SU-DHL-6 (cell line): ENCODE results near the gene IDH3G.

Source experiments
- H2AFZ ChIP-seq: fragments of 200-600 bp; sonication (generic); 2 replicates; pipeline ENCODE4 v1.6.1; 2014; ENCODE audit warnings: low read depth, mild to moderate bottlenecking, moderate library complexity, mixed read lengths, antibody characterized with exemption, low read length; ENCODE audit not compliant: severe bottlenecking
- H3F3A ChIP-seq: fragments of 200-600 bp; shearing (Covaris generic); 2 replicates; pipeline ENCODE4 v1.6.0; 2016; ENCODE audit warnings: antibody characterized with exemption, mild to moderate bottlenecking; ENCODE audit not compliant: insufficient read depth
- H3K27ac ChIP-seq: fragments of 200-600 bp; sonication (generic); 2 replicates; pipeline ENCODE4 v1.5.1; 2016; ENCODE audit warnings: low read depth, mild to moderate bottlenecking, low read length, moderate library complexity, mixed read lengths
- H3K27me3 ChIP-seq: fragments of 200-600 bp; sonication (generic), shearing (Covaris generic); 2 replicates; pipeline ENCODE4 v1.6.0; 2014; ENCODE audit warnings: mild to moderate bottlenecking, low read length
- H3K36me3 ChIP-seq: fragments of 200-600 bp; sonication (generic); 2 replicates; pipeline ENCODE4 v1.6.1; 2014; ENCODE audit warnings: mild to moderate bottlenecking, low read length, mixed read lengths
- H3K4me2 ChIP-seq: fragments of 300-600, 200-600 bp; shearing (Covaris generic), sonication (generic); 2 replicates; pipeline ENCODE4 v1.6.0; 2014; ENCODE audit warnings: low read length, low read depth, mild to moderate bottlenecking; ENCODE audit not compliant: poor library complexity, severe bottlenecking
- H3K4me3 ChIP-seq: fragments of 200-600 bp; sonication (generic); 2 replicates; pipeline ENCODE4 v1.5.1; 2014; ENCODE audit warnings: antibody characterized with exemption, low read length, mild to moderate bottlenecking, mixed read lengths; ENCODE audit not compliant: insufficient read depth, poor library complexity, severe bottlenecking
- H3K79me2 ChIP-seq: fragments of 200-600 bp; sonication (generic); 2 replicates; pipeline ENCODE4 v1.6.1; 2014; ENCODE audit warnings: mild to moderate bottlenecking, low read length, moderate library complexity; ENCODE audit not compliant: insufficient read depth
- H3K9ac ChIP-seq: fragments of 200-600 bp; sonication (generic); 2 replicates; pipeline ENCODE4 v1.7.0; 2014; ENCODE audit warnings: mild to moderate bottlenecking, low read length
- H3K9me2 ChIP-seq: fragments of 200-600 bp; sonication (generic); replicated peaks from 2 replicates; pipeline ENCODE4 v1.6.1; 2014; ENCODE audit warnings: low read length; ENCODE audit not compliant: insufficient read depth
- H3K9me3 ChIP-seq: fragments of 200-600 bp; sonication (generic); 2 replicates; pipeline ENCODE4 v1.6.1; 2014; ENCODE audit warnings: low read length, mixed read lengths; ENCODE audit not compliant: insufficient read depth
- H4K20me1 ChIP-seq: fragments of 200-600 bp; sonication (generic); 2 replicates; pipeline ENCODE4 v1.6.1; 2014; ENCODE audit warnings: low read depth, mild to moderate bottlenecking, antibody characterized with exemption, low read length, moderate library complexity, mixed read lengths
- EZH2phosphoT487 ChIP-seq: fragments of 200-600 bp; sonication (generic), shearing (Covaris generic); conservative IDR thresholded peaks from 2 replicates; pipeline ENCODE4 v1.6.1; 2018; ENCODE audit warnings: mild to moderate bottlenecking, antibody characterized with exemption, low read length, moderate library complexity, mixed read lengths
- TF ChIP-seq, protein P1 (sequence below): fragments of 200-600 bp; sonication (generic); IDR thresholded peaks from one replicate; pipeline ENCODE4 v1.5.1; 2017; ENCODE audit warnings: antibody characterized with exemption, mild to moderate bottlenecking, low read length, moderate library complexity; ENCODE audit not compliant: insufficient read depth, poor library complexity, severe bottlenecking

IDH3G gene

DNA sequence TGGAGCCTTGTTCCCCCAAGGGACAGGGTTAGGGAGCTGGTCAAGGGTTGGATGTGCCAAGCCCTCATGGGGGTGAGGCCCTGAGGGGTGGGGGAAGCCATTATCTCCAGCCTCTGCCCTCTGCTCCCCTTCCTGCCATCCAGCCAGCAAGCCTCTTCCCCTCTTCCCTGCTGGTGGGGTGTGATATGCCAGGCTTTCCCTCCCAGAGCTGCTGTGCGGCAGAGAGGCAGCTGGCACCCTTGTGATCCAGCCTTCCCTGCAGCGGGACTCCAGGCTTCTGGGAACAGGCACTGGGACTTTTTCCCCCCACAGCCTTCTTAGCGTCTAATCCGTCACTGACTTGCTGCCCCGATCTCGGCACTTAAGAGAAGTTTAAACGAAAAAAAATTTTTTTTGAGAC lies 6.6 kb upstream of the IDH3G start:
- no peak overlapping the region for H2AFZ ChIP-seq
- no peak overlapping the region for H3K9ac ChIP-seq
- H3K27me3 ChIP-seq, result no peaks in the 10 kb centered on the region
- no peak for TF ChIP-seq EZH2phosphoT487
- TF ChIP-seq, protein P1, sequence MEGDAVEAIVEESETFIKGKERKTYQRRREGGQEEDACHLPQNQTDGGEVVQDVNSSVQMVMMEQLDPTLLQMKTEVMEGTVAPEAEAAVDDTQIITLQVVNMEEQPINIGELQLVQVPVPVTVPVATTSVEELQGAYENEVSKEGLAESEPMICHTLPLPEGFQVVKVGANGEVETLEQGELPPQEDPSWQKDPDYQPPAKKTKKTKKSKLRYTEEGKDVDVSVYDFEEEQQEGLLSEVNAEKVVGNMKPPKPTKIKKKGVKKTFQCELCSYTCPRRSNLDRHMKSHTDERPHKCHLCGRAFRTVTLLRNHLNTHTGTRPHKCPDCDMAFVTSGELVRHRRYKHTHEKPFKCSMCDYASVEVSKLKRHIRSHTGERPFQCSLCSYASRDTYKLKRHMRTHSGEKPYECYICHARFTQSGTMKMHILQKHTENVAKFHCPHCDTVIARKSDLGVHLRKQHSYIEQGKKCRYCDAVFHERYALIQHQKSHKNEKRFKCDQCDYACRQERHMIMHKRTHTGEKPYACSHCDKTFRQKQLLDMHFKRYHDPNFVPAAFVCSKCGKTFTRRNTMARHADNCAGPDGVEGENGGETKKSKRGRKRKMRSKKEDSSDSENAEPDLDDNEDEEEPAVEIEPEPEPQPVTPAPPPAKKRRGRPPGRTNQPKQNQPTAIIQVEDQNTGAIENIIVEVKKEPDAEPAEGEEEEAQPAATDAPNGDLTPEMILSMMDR, result no peak
- no peaks in the 10 kb centered on the region for H3K79me2 ChIP-seq
- no peaks in the 10 kb centered on the region for H4K20me1 ChIP-seq
- H3K27ac ChIP-seq, result no peak overlapping the region
- H3K9me3 ChIP-seq, result no peaks in the 10 kb centered on the region
- H3F3A ChIP-seq, result no peaks in the 10 kb centered on the region
- H3K4me3 ChIP-seq, result no peak overlapping the region
- H3K36me3 ChIP-seq, result no peaks in the 10 kb centered on the region
- H3K4me2 ChIP-seq, result no peak overlapping the region
- no peaks in the 10 kb centered on the region for H3K9me2 ChIP-seq

DNA sequence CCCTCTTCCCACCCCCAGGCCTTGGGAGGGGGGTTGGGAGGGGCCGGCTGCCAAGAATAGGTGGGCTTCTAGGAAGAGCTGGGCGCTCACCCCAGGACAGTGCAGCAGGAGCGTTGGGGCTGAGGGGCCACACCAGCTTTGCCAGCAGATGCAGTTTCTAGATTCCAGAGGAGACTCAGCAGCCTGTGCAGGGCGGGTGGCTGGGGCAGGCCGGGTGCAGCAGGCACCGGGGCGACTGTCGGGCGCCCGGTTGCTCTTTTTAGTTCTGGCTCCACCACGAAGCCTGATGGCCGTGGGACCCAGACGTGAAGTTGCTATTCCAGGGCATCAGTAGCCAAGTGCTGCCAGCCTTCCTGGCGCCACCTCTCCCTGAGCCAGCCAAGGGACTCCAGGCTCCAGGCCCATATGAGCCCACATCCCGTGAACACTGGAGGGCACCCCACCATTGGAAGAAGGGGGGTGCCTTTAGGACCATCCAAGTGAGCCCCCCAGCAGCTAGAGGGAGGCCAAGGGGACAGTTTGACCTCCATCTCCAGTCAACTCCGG lies 6.1 kb upstream of the IDH3G start:
- Histone ChIP-seq H3K79me2 (peaks cover 4% of the 10 kb centered on the region), H3K27ac (no peak overlapping the region), H3K4me2 (no peak overlapping the region), H4K20me1 (no peaks in the 10 kb centered on the region), H2AFZ (no peak overlapping the region), H3K4me3 (no peak overlapping the region), H3F3A (no peaks in the 10 kb centered on the region), H3K9me2 (no peaks in the 10 kb centered on the region), H3K27me3 (no peaks in the 10 kb centered on the region), H3K9me3 (no peaks in the 10 kb centered on the region), H3K36me3 (no peaks in the 10 kb centered on the region), H3K9ac (no peak overlapping the region)
- no peak for TF ChIP-seq EZH2phosphoT487
- TF ChIP-seq, protein P1, result no peak

DNA sequence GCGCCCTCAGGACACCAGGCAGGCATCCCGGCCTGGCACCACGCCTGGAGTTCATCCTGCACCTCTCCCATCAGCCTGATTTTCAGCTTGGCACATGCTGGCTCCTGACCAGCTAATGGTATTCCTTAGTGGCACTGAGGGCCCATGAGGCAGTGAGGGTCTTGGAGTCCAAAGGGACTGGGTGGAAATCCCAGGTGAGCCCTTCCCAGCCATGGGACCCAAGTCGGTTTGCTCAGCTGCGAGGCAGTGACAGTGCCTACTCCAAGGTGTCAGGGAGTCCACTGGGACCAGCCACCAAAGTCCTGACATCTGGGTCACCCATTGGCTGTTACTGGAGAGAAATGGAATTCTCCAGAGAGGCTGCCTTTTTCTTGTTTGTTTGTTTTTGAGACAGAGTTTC lies 5.2 kb upstream of the IDH3G start:
- H4K20me1 ChIP-seq, result no peaks in the 10 kb centered on the region

More for the DNA sequence above, 5.2 kb upstream of the IDH3G start:
- H3F3A ChIP-seq, result no peaks in the 10 kb centered on the region
- no peak overlapping the region for H3K4me3 ChIP-seq
- no peak overlapping the region for H3K4me2 ChIP-seq
- H2AFZ ChIP-seq, result no peak overlapping the region
- H3K79me2 ChIP-seq, result peaks cover 12% of the 10 kb centered on the region
- no peaks in the 10 kb centered on the region for H3K9me3 ChIP-seq
- no peaks in the 10 kb centered on the region for H3K36me3 ChIP-seq
- TF ChIP-seq, protein P1, result no peak
- no peak for TF ChIP-seq EZH2phosphoT487
- no peak overlapping the region for H3K27ac ChIP-seq
- no peaks in the 10 kb centered on the region for H3K9me2 ChIP-seq
- no peaks in the 10 kb centered on the region for H3K27me3 ChIP-seq
- no peak overlapping the region for H3K9ac ChIP-seq
